ENCODE data around the gene TRMT44. TPM values are rescaled to one million over a fixed set of nuclear protein-coding genes. Genes with fewer than 3 reads are reported as not detected.

The TRMT44 gene
- total RNA-seq, 1 donor from 2014 or later = 39.2 TPM

- Mint-ChIP-seq H3K4me1 (ENCODE audit: low read depth) (no peaks in the 10 kb centered on the region), H3K27ac (no peak overlapping the region), H3K36me3 (ENCODE audit: low read depth) (no peaks in the 10 kb centered on the region), H3K4me3 (no peak overlapping the region), H3K27me3 (ENCODE audit: insufficient read depth) (no peaks in the 10 kb centered on the region), H3K9me3 (peaks cover 4% of the 10 kb centered on the region)
- intact Hi-C loops (cut with micrococcal nuclease) = no loop called here
- no peak for DNase-seq (ENCODE audit: low spot score)
Measured at GRCh38 chr4:8502371-8502770, 61.8 kb downstream of the TRMT44 start.

GRCh38 chr4:8502836-8503585 is 62.4 kb downstream of the TRMT44 start:
- H3K9me3 Mint-ChIP-seq = no peaks in the 10 kb centered on the region
- no peak overlapping the region for H3K27ac Mint-ChIP-seq
- DNase-seq (ENCODE audit: low spot score) = no peak
- intact Hi-C loops (cut with micrococcal nuclease) = no loop called here
- no peaks in the 10 kb centered on the region for H3K36me3 Mint-ChIP-seq (ENCODE audit: low read depth)
- no peak overlapping the region for H3K4me3 Mint-ChIP-seq
- no peaks in the 10 kb centered on the region for H3K4me1 Mint-ChIP-seq (ENCODE audit: low read depth)
- H3K27me3 Mint-ChIP-seq (ENCODE audit: insufficient read depth) = no peaks in the 10 kb centered on the region

GRCh38 chr4:8503801-8504200 is 63.2 kb downstream of the TRMT44 start:
- no peaks in the 10 kb centered on the region for H3K27me3 Mint-ChIP-seq (ENCODE audit: insufficient read depth)
- no peaks in the 10 kb centered on the region for H3K4me1 Mint-ChIP-seq (ENCODE audit: low read depth)
- H3K9me3 Mint-ChIP-seq = no peaks in the 10 kb centered on the region
- no peak overlapping the region for H3K4me3 Mint-ChIP-seq
- no peak for DNase-seq (ENCODE audit: low spot score)
- H3K36me3 Mint-ChIP-seq (ENCODE audit: low read depth) = no peaks in the 10 kb centered on the region
- intact Hi-C loops (cut with micrococcal nuclease) = no loop called here
- H3K27ac Mint-ChIP-seq = no peak overlapping the region

- Mint-ChIP-seq H3K36me3 (ENCODE audit: low read depth) (no peaks in the 10 kb centered on the region), H3K27ac (no peak overlapping the region), H3K27me3 (ENCODE audit: insufficient read depth) (no peaks in the 10 kb centered on the region), H3K4me3 (no peak overlapping the region), H3K9me3 (no peaks in the 10 kb centered on the region), H3K4me1 (ENCODE audit: low read depth) (no peaks in the 10 kb centered on the region)
- no peak for DNase-seq (ENCODE audit: low spot score)
- intact Hi-C loops (cut with micrococcal nuclease) = no loop called here
Measured at GRCh38 chr4:8504279-8505007, 63.9 kb downstream of the TRMT44 start.

GRCh38 chr4:8505229-8505628 is 64.7 kb downstream of the TRMT44 start:
- H3K9me3 Mint-ChIP-seq = no peaks in the 10 kb centered on the region
- H3K36me3 Mint-ChIP-seq (ENCODE audit: low read depth) = no peaks in the 10 kb centered on the region
- H3K4me3 Mint-ChIP-seq = no peak overlapping the region
- H3K27ac Mint-ChIP-seq = no peak overlapping the region
- DNase-seq (ENCODE audit: low spot score) = no peak
- no peaks in the 10 kb centered on the region for H3K27me3 Mint-ChIP-seq (ENCODE audit: insufficient read depth)
- H3K4me1 Mint-ChIP-seq (ENCODE audit: low read depth) = no peaks in the 10 kb centered on the region
- intact Hi-C loops (cut with micrococcal nuclease) = no loop called here

- Mint-ChIP-seq H3K36me3 (ENCODE audit: low read depth) (no peaks in the 10 kb centered on the region), H3K4me3 (no peak overlapping the region)
Measured at GRCh38 chr4:8506006-8506372, 65.4 kb downstream of the TRMT44 start.

GRCh38 chr4:8506373-8507195 is 66.0 kb downstream of the TRMT44 start:
- intact Hi-C loops (cut with micrococcal nuclease) = no loop called here
- Mint-ChIP-seq H3K27ac (no peak overlapping the region), H3K4me3 (no peak overlapping the region), H3K36me3 (ENCODE audit: low read depth) (no peaks in the 10 kb centered on the region), H3K9me3 (no peaks in the 10 kb centered on the region), H3K27me3 (ENCODE audit: insufficient read depth) (no peaks in the 10 kb centered on the region), H3K4me1 (ENCODE audit: low read depth) (no peaks in the 10 kb centered on the region)
- DNase-seq (ENCODE audit: low spot score) = no peak

More at GRCh38 chr4:8506006-8506372, 65.4 kb downstream of the TRMT44 start:
- H3K27ac Mint-ChIP-seq = no peak overlapping the region
- H3K9me3 Mint-ChIP-seq = no peaks in the 10 kb centered on the region
- intact Hi-C loops (cut with micrococcal nuclease) = no loop called here
- H3K4me1 Mint-ChIP-seq (ENCODE audit: low read depth) = no peaks in the 10 kb centered on the region
- no peak for DNase-seq (ENCODE audit: low spot score)
- no peaks in the 10 kb centered on the region for H3K27me3 Mint-ChIP-seq (ENCODE audit: insufficient read depth)

- no peak overlapping the region for H3K4me3 Mint-ChIP-seq
- no peak overlapping the region for H3K27ac Mint-ChIP-seq
- DNase-seq (ENCODE audit: low spot score) = no peak
- no peaks in the 10 kb centered on the region for H3K36me3 Mint-ChIP-seq (ENCODE audit: low read depth)
- no peaks in the 10 kb centered on the region for H3K4me1 Mint-ChIP-seq (ENCODE audit: low read depth)
- no peaks in the 10 kb centered on the region for H3K27me3 Mint-ChIP-seq (ENCODE audit: insufficient read depth)
- no peaks in the 10 kb centered on the region for H3K9me3 Mint-ChIP-seq
- intact Hi-C loops (cut with micrococcal nuclease) = no loop called here
Measured at GRCh38 chr4:8507196-8507570, 66.6 kb downstream of the TRMT44 start.

- Mint-ChIP-seq H3K9me3 (no peaks in the 10 kb centered on the region), H3K4me3 (no peak overlapping the region), H3K4me1 (ENCODE audit: low read depth) (no peaks in the 10 kb centered on the region), H3K27ac (no peak overlapping the region), H3K27me3 (ENCODE audit: insufficient read depth) (no peaks in the 10 kb centered on the region), H3K36me3 (ENCODE audit: low read depth) (no peaks in the 10 kb centered on the region)
- intact Hi-C loops (cut with micrococcal nuclease) = no loop called here
- DNase-seq (ENCODE audit: low spot score) = no peak
Measured at GRCh38 chr4:8507624-8508023, 67.0 kb downstream of the TRMT44 start.

- Mint-ChIP-seq H3K36me3 (ENCODE audit: low read depth) (no peaks in the 10 kb centered on the region), H3K27ac (no peak overlapping the region), H3K4me3 (no peak overlapping the region), H3K27me3 (ENCODE audit: insufficient read depth) (no peaks in the 10 kb centered on the region), H3K4me1 (ENCODE audit: low read depth) (no peaks in the 10 kb centered on the region), H3K9me3 (no peaks in the 10 kb centered on the region)
- DNase-seq (ENCODE audit: low spot score) = no peak
- intact Hi-C loops (cut with micrococcal nuclease) = no loop called here
Measured at GRCh38 chr4:8508266-8508665, 67.7 kb downstream of the TRMT44 start.

- Mint-ChIP-seq H3K4me3 (no peak overlapping the region), H3K4me1 (ENCODE audit: low read depth) (no peaks in the 10 kb centered on the region), H3K9me3 (no peaks in the 10 kb centered on the region), H3K27me3 (ENCODE audit: insufficient read depth) (no peaks in the 10 kb centered on the region), H3K36me3 (ENCODE audit: low read depth) (no peaks in the 10 kb centered on the region), H3K27ac (no peak overlapping the region)
- no peak for DNase-seq (ENCODE audit: low spot score)
- intact Hi-C loops (cut with micrococcal nuclease) = no loop called here
Measured at GRCh38 chr4:8508740-8509139, 68.2 kb downstream of the TRMT44 start.

GRCh38 chr4:8509311-8509950 is 68.9 kb downstream of the TRMT44 start:
- intact Hi-C loops (cut with micrococcal nuclease) = no loop called here
- no peaks in the 10 kb centered on the region for H3K4me1 Mint-ChIP-seq (ENCODE audit: low read depth)
- H3K36me3 Mint-ChIP-seq (ENCODE audit: low read depth) = no peaks in the 10 kb centered on the region
- no peak for DNase-seq (ENCODE audit: low spot score)
- H3K9me3 Mint-ChIP-seq = no peaks in the 10 kb centered on the region
- no peak overlapping the region for H3K4me3 Mint-ChIP-seq
- no peaks in the 10 kb centered on the region for H3K27me3 Mint-ChIP-seq (ENCODE audit: insufficient read depth)
- H3K27ac Mint-ChIP-seq = no peak overlapping the region

GRCh38 chr4:8510191-8510590 is 69.6 kb downstream of the TRMT44 start:
- intact Hi-C loops (cut with micrococcal nuclease) = no loop called here
- H3K36me3 Mint-ChIP-seq (ENCODE audit: low read depth) = no peaks in the 10 kb centered on the region
- no peaks in the 10 kb centered on the region for H3K9me3 Mint-ChIP-seq
- no peak for DNase-seq (ENCODE audit: low spot score)
- no peak overlapping the region for H3K4me3 Mint-ChIP-seq
- H3K4me1 Mint-ChIP-seq (ENCODE audit: low read depth) = no peaks in the 10 kb centered on the region
- no peak overlapping the region for H3K27ac Mint-ChIP-seq
- H3K27me3 Mint-ChIP-seq (ENCODE audit: insufficient read depth) = no peaks in the 10 kb centered on the region
